Middle frontal gyrus (tissue), 1 donor: ENCODE data around the gene EEF1G.
"Not testable (repeated sequence)": the region's sequence is repeated elsewhere in the genome, so short reads cannot be mapped to it uniquely, and the experiment has no call there.

Experiments used
- DNase-seq: peaks from one replicate; pipeline ENCODE4 v3.0.0-alpha.2; 2015; ENCODE audit warnings: low spot score; ENCODE audit errors: extremely low spot score

Gene EEF1G

DNA sequence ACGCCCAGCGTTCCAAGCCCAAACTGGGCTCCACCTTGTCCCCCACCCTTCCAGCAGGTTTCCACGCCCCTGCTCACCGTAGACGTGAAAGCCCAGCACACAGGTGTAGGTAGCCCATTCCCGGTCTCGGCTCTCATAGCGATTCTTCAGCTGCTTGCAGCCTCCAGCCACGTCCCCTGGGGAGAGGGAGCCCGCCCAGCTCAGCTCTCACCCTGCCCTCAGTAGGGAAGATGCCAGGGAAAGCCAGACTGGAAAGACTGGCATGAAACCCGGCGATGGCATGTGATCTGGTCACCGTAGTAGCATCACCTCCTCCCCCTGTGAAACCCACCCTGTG is 29.3 kb upstream of the EEF1G start:
- no peak for DNase-seq

- DNase-seq, result peak; percentile 61
Observed at GRCh38 chr11:62602141-62603071, 28.7 kb upstream of the EEF1G start.

- DNase-seq, result peak; percentile 95
Observed at GRCh38 chr11:62601372-62602140, 27.9 kb upstream of the EEF1G start, which contains the start of gene MTA2. Gene MTA2 (minus strand): TSS chr11:62601865. CDS start chr11:62601450, 415 bp downstream.

DNA sequence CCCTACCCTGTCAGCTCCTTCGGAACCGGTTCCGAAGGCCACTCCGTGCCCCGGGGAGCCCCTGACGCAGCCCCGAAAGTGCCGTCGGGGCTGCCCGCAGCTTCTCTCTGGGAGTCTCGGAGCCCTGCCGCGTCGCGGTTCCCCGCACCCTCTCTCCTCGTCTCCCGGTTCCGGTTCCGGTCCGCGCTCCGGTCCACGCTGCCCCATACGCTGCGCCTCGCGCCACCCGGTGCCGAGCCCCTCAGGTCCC is 27.4 kb upstream of the EEF1G start:
- DNase-seq, result no peak

DNA sequence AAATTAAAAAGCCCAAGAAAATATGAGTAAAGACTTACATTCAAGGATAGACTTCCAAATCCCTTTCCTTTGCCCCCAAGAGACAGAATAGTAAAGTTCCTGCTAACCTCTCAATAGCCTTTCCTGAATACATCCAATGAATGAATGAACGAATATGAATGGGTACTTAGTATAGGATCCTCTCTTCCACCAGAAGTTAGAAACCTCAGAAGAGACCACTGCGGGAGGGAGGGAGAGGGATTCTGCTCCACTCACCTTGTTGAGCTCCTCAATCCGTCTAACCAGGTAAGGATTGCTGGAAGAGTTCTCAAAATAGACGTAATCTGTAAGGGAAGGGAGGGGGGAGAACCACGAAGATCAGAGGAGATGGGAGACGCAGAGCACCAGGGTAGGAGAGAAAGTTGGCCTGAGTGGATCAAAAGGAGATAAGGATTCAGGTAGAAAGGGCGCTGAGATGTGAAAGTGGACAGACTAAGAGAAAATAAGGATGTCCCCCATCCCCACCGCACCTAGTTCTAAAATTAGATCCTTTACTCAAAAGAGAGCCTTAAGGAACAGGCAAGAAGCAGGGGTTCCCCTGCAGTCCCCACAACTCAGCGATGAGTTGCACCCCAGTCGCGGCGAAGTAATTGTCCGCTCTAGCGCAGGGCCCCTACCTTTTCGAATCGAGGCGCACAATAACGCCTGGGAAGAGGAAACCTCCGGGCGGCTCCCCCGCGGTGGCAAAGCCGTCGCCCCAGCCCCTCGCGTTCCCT is 26.9 kb upstream of the EEF1G start:
- DNase-seq, result no peak

DNA sequence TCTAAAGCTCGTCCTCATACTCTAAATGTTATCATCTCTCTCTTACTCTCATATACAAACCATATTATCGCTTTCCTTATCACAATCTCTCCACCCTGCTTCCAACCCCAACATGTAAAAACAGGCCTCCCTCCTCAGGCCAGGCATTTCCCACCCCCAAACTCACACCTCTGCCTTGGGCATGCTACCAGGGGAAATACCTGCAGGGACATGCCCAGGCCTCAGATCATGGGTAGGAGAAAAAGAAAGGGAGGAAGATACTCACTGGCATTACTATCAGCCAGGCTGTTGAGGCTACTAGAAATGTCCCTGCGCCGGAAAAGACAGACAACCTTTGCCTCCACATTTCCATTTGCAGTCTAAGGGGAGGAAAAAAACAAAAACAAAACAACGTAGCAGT is 26.2 kb upstream of the EEF1G start:
- DNase-seq, result no peak

- peak; percentile 73 for DNase-seq
Observed at GRCh38 chr11:62599069-62599696, 25.5 kb upstream of the EEF1G start.

- DNase-seq, result no peak
Observed at GRCh38 chr11:62595124-62595523, 21.4 kb upstream of the EEF1G start.

DNA sequence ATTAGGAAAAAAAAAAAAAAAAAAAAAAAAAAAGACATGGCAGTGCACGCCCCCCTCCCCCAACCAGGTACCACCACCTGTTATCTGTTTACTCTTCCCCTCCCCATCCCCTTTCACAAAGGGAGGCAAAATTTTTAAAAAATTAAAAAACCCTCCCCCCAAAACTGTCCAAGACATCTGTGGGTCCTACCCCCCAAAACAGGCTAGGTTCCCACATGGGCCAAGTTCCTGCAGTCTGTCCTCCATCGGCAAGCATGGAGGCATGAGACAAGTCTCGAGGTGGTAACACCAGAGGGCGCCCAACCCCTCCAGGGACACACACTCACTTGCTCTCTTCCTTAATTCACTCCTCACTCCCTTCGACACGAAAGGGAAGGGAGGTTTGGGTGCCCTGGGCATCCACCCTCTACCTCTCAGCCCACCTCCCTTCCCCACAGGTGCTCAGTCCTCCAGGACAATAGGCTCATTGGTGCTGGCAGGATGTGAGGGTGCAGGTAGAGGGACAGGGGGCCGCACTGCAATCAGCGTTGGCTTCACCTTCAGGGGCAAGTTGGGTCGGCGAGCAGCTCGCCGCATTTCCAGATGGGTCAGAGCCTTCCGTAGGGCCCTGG is 19.8 kb upstream of the EEF1G start:
- DNase-seq, result no peak

- no peak for DNase-seq
Observed at GRCh38 chr11:62592989-62593421, 19.3 kb upstream of the EEF1G start.

DNA sequence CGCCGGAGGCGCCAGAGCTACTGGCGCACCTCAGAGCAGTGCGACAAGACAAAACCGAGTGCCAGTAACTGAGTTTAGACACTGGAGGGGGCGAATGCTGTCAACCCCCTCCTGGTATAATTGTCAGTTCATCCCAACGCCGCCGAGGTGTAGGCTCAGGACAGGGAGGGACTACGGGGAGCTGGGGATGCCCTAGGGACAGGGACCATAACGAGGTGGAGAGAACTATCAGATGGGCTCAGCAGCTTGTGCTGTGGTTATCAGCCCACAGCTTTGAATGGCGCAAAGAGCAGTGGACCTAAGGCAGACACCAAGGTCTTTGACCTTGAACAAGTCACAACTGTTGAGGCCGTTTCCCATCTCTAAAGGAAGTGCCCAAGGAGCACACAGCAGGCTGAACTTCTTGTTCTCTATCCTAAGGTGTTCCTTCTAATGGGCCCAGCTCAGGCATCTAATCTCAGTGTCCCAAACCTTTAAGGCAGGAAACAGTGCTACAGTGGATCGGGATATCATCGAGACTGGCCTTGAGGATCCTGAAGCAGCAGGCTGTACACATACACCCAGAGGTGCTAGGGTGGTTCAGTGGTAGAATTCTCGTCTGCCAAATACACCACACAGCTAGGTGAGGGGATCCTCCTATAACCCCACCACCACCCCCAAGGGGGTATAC is 18.6 kb upstream of the EEF1G start:
- DNase-seq, result no peak

GRCh38 chr11:62591448-62592145 is 17.9 kb upstream of the EEF1G start, which contains the start of gene TUT1:
Gene TUT1 (minus strand): TSS chr11:62591523. CDS start chr11:62591485, 38 bp downstream.
- peak; percentile 100 for DNase-seq

- DNase-seq, result no peak
Observed at GRCh38 chr11:62588966-62589637, 15.4 kb upstream of the EEF1G start.

DNA sequence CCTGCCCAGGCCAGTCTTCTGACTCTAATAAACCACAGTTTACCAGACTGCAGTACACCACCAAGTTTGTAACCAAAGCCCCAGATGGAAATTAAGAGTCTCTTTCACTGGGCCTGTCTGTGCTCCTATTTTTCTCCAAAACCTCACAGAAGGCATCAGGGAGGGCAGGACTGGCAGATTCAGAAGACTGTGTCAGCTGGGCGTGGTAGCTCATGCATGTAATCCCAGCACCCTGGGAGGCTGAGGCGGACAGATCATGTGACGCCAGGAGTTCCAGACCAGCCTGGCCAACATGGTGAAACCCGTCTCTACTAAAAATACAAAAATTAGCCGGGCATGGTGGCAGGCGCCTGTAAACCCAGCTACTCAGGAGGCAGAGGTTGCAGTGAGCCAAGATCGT is 11.7 kb upstream of the EEF1G start:
- DNase-seq, result not testable (repeated sequence)

DNA sequence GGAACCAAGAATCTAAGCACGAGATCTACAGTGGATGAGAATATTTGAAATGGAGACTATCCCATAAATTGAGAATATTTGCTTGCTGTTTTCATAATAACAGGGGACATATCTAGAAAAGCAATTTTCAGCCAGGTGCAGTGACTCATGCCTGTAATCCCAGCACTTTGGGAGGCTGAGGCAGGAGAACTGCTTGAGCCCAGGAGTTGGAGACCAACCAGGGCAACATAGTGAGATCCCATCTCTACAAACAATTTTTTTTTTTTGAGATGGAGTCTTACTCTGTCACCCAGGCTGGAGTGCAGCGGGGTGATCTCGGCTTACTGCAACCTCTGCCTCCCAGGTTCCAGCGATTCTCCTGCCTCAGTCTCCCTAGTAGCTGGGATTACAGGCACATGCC is 8.0 kb upstream of the EEF1G start:
- not testable (repeated sequence) for DNase-seq

DNA sequence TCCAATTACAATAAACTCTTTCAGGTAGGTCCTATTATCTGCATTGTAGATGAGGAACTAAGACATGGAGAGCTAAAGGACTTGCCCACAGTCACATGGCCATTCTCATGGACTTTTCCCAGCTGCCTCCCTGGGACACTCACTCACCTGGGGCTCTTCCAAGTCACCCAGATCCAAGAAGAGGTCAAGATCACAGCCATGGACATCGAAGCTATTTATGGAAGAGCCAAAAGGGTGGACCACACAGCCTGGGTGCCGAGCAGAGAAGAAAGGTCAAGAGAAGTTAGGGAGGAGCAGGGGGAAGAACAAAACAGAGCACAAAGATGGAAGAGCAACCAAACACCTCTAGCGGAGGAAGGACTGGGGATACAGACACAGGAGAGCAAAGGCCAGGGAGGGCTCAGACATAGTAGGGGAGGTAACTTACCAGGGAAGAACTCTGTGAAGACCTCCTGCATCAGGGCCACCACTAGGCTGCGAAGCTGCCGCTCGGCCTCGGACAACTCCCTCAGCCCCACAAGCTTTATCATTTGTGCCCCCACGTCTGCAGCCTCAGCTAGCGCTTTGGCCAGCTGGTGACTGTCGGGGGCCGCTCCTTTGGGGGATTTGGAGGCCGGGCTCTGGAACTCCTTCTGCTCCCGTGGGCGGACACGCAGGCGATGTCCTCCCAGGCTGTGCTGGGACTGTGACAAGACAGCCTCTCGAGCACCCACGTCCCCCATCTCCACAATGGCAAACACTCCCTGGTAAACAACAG is 7.4 kb upstream of the EEF1G start:
- no peak for DNase-seq

DNA sequence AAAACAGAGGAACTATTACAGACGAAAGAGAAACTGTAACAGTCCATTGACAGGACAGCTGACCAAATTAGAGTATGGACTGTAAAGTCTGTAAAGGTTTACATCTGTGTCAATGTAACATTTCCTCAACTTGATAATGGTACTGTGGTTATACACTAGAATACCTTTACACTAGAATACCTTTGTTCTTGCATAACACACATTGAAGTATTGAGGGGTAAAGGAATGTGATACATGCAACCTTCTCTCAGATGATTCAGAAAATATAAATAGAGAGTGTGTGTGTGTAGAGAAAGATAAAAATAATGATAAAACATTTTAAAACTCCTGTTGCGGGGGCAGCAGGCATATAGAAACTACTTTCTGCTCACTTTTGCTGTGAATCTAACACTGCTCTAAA is 5.6 kb upstream of the EEF1G start:
- DNase-seq, result no peak

GRCh38 chr11:62578541-62578940 is 4.8 kb upstream of the EEF1G start:
- DNase-seq, result no peak
